Mucosa of gallbladder (tissue), 1 donor: Measurements from ENCODE around the gene MEIS3. TPM values are rescaled to one million over a fixed set of nuclear protein-coding genes. Genes with fewer than 3 reads are reported as not detected.
"Not testable (repeated sequence)": the region's sequence is repeated elsewhere in the genome, so short reads cannot be mapped to it uniquely, and the experiment has no call there.

Source experiments
- DNase-seq: peaks from one replicate; pipeline ENCODE4 v3.0.0-alpha.2; 2020; ENCODE audit warnings: low spot score
- total RNA-seq: library from RNA; stranded (reverse); gene quantifications from one replicate; pipeline ENCODE4 v1.2.1, GENCODE V29; 2021
- donor health status: DM: no; HTN: no; CAD: no.

The MEIS3 gene
- total RNA-seq, 1 donor from 2014 or later, result 5.7 TPM

DNA sequence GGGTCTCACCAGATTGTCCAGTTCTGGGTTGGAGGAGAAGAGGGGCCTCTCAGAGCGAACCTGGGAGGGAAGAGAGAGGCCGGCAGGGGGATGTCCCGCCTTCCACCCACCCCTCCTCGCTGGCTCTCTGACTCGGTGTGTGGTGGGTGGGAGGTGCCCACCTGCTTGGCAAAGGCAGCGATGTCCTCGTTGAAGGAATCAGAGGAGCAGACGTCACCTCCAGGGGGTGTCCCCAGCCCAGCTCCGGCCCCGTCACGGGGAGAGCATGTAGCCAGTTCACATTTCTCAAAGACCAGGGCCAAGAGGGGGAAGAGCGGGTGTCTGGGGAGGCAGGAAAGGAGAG lies 2.7 kb downstream of the MEIS3 start:
- DNase-seq, result no peak

- no peak for DNase-seq
These were observed 3.2 kb downstream of the MEIS3 start for GRCh38 chr19:47415953-47416642.

DNA sequence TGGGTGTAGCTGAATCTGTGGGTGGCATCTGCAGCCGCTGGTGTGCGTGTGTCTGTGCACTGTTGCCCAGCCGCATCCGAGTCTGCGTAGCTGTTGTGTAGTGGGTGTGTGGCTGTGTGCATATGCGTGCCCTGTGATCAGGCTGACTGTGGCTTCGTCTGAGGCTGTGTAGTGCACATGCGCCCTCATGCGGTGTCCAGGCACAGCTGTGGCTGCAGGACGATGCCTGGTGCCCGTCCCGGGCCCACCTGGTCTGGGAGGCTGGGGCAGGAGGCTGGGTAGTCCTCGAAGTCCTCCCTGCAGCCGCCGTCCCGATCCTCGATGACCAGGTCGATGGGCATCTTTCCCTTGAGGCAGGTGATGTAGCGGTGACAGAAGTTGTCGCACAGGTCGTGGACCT lies 4.9 kb downstream of the MEIS3 start:
- DNase-seq, result no peak

GRCh38 chr19:47413941-47414340 lies 5.4 kb downstream of the MEIS3 start:
- no peak for DNase-seq

GRCh38 chr19:47411696-47412095 lies 7.6 kb downstream of the MEIS3 start:
- DNase-seq, result not testable (repeated sequence)

GRCh38 chr19:47411101-47411500 lies 8.2 kb downstream of the MEIS3 start:
- no peak for DNase-seq

DNA sequence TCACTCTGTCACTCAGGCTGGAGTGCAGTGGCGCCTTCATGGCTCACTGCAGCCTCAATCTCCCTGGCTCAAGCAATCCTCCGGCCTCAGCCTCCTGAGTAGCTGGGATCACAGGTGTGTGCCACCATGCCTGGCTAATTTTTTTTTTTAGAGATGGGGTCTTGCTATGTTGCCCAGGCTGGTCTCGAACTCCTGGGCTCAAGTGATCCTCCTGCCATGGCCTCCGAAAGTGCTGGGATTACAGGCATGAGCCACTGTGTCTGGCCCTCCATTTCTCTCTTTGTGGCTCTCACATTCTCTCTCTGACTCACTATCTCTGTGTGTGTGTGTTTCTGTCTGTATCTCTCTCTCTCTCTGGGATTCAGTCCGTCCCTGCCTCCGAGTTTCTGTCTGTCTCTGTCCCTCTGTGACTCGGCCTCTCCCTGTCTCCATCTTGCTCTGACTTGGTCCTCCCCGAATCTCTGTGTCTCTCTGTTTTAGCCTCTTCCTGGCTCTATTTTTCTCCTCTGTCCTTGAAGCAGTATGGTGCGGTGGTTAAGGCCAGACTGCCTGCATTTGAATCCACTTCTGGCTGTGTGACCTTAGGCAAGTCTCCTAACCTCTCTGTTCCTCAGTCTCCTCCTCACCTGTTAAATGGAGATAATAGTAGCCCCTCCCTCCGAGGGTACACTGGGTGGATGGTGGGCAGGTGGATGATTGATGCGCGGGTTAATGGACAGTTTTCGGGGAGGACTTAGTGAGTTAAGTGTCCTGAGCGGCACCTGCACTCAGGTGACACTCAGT lies 11.0 kb downstream of the MEIS3 start:
- no peak for DNase-seq

DNA sequence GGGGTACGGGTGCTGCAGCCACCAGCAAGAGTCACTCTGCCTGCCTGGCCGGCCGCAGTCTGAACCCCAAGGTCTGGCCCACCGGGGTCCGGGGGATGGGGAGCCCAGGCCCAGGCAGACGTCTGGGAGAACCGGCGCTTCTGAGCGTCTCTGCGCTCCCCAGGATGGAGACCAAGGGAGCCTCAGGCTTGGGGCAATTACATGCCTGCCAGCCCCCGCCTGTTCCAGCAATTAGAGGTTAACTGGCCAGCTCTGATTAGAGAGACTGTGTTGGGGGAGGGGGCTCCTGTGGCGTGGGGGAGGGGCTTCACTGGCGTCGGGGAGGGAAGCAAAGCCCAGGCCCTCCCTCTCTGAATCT lies 11.9 kb downstream of the MEIS3 start:
- DNase-seq, result no peak

DNA sequence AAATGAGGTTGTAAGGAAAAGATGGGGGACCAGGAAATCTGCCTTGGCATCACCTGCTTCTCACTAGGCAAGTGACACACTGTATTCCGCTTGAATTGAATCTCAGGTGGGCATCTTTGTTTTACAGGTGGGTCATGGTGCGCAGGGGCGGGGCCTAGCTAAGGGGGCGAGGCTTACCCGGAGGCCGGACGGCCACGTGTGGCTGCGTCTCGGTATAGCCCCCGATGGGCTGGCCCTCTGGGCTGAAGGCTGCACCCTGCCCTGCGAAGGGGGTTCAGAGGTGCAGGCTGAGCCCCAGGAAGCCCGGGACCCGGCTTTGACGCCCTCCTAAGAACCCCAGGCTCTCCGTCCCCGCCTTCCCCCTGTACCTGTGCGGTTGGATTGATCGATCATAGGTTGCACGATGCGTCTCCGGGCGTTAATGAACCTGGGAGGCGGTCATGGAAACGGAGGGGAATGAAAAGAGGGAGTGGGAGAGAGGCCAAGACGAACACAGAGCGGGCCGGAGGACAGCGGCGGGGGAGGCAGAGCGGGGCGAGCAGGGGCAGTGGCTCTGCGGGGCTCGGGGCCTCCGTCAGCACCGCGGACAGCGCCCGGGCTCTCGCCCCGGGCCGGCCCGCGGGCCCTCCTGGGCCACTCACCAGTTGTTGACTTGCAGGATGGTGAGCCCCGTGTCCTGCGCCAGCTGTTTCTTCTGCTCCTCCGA lies 12.5 kb downstream of the MEIS3 start:
- DNase-seq, result no peak

- no peak for DNase-seq
These were observed 13.4 kb downstream of the MEIS3 start for GRCh38 chr19:47405854-47406417.

- no peak for DNase-seq
These were observed 14.2 kb downstream of the MEIS3 start for GRCh38 chr19:47405197-47405550.

DNA sequence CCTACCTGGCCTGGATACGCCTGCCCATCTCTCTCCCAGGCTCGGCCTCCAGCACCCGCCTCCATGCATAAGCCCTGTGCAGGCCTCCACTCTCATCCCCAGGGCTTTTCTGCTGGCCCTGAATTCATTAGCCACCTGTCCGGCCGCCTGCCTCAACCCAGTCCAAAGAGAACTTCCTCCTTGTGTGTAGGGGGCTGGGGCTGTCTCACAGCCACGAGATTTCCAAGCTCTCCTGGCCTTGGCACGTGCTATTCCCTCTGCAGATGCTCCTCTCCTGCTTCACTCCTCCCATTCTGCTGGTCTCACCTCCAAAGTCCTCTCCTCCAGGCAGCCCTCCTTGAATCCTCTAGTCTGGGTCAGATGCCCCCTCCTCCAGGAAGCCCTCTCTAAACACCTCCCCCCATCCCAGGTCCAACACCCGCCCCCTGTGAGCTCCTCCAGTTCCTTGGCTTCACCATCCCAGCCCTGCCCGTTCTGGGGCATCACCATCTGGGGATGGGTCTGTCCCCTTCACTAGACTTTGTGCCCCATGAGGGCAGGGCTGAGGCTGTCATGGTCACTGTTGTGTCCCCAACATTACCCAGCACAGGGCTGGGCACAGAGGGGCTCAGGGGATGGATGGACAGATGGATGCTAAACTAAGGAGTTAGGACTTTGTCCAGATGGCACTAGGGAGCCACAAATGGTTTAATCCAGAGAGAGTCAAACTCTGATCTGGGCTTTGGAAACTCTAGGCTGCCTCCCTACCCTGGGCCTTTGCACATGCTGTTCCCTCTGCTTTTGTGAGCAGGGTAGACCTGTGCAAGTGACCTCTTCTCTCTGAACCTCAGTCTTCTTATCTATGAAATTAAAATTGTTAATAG lies 14.8 kb downstream of the MEIS3 start:
- DNase-seq, result no peak

- no peak for DNase-seq
These were observed 16.8 kb downstream of the MEIS3 start for GRCh38 chr19:47402504-47402903.

DNA sequence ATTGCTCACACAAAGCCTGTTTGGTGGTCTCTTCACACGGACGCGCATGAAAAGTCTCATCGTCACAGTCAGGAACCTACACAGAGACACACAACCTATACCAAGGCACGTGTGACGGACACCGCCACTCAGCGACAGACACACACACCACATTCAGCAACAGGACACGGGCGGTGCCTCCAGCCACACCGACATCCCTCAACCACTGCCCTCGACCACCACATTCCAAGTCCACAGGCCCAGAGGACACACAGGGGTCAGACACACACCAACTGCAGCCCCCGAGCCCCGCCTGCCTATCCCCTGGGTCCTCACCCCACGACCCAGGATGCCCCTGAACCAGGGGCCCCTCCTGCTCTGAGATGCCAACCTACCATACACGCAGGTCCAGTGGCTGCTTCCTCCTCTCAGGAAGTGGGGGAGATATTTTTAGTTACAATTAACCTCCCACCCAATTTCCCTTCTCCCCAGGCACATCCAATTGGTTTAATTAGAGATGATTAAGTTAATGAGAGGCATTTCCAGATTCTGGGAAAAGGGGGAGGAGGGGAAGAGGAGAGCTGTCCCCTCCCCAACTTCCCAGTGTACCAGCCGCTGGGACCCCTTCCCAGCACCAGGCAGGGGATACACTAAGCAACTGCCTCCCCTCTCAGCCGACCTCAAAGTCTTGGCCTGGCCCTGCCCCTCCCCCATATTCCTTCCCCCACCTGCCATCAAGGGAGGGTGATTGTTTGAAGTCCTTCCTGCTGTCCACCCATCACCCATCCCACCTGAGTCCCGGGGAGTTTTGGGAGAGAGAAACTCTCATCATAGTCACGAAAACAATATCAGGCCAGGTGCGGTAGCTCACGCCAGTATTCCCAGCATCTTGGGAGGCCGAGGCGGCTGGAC lies 20.4 kb downstream of the MEIS3 start:
- no peak for DNase-seq

- DNase-seq, result peak; percentile 63
These were observed 27.7 kb downstream of the MEIS3 start for GRCh38 chr19:47391510-47392223.

- DNase-seq, result no peak
These were observed 28.5 kb downstream of the MEIS3 start for GRCh38 chr19:47390533-47391488.

DNA sequence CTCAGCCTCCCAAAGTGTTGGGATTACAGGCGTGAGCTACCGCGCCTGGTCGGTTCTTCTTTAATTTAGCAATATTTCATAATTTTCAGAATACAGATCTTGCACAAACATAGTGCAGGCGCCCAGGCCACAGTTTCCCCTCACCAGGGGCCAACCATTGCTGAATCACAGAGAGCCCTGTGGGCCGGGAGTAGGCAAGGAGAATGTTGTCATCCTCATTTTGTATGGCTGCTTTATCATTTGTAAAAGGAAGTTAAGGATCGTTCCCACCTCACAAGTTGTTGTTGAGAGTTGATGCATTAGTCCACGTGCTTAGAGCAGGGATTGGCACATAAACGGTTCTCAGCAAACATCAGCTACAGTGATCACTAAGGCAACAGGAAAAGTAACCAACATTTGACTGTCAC lies 30.2 kb downstream of the MEIS3 start:
- no peak for DNase-seq

- not testable (repeated sequence) for DNase-seq
These were observed 30.6 kb downstream of the MEIS3 start for GRCh38 chr19:47388721-47389120.

- not testable (repeated sequence) for DNase-seq
These were observed 31.7 kb downstream of the MEIS3 start for GRCh38 chr19:47387623-47388022.
